ENCODE results near the gene FBF1. TPM values are rescaled to one million over a fixed set of nuclear protein-coding genes. Genes with fewer than 3 reads are reported as not detected.
A peak's percentile ranks its signal among the peaks of the same experiment; 100 is the strongest.
"Not testable (repeated sequence)": the region's sequence is repeated elsewhere in the genome, so short reads cannot be mapped to it uniquely, and the experiment has no call there.

Gene FBF1
- polyA plus RNA-seq, 10 donors: 3.1 to 7.9 (median 6.2) TPM

- DNase-seq: peak; percentile 80 to 94 (median 86)
These were observed 44.3 kb downstream of the FBF1 start, which contains the start of gene TRIM65 for GRCh38 chr17:75896415-75897159. TRIM65 (minus strand) TSS chr17:75896951; CDS start chr17:75896937, 14 bp downstream.

- no peak for DNase-seq
These were observed 45.3 kb downstream of the FBF1 start for GRCh38 chr17:75895370-75896155.

GRCh38 chr17:75894049-75894733 lies 46.7 kb downstream of the FBF1 start:
- DNase-seq: no peak

- DNase-seq: no peak
These were observed 47.4 kb downstream of the FBF1 start for GRCh38 chr17:75893305-75894048.

GRCh38 chr17:75892556-75893224 lies 48.2 kb downstream of the FBF1 start:
- no peak for DNase-seq

GRCh38 chr17:75891605-75892555 lies 49.0 kb downstream of the FBF1 start:
- no peak for DNase-seq

- DNase-seq: no peak
These were observed 49.7 kb downstream of the FBF1 start for GRCh38 chr17:75891022-75891604.

GRCh38 chr17:75889454-75889853 lies 51.4 kb downstream of the FBF1 start:
- DNase-seq: no peak

GRCh38 chr17:75888484-75888883 lies 52.4 kb downstream of the FBF1 start:
- no peak for DNase-seq

- not testable (repeated sequence) for DNase-seq
These were observed 55.0 kb downstream of the FBF1 start for GRCh38 chr17:75885860-75886259.

- DNase-seq: no peak
These were observed 55.4 kb downstream of the FBF1 start for GRCh38 chr17:75885431-75885830.

GRCh38 chr17:75881678-75882454 lies 59.0 kb downstream of the FBF1 start:
- no peak for DNase-seq

GRCh38 chr17:75880266-75880665 lies 60.6 kb downstream of the FBF1 start:
- no peak for DNase-seq

GRCh38 chr17:75878174-75878998 lies 62.5 kb downstream of the FBF1 start, which contains the start of gene TRIM47:
TRIM47 (minus strand) TSS chr17:75878581; CDS start chr17:75878548, 33 bp downstream.
- peak in 2 of 3 donors; percentile 81 to 91 for DNase-seq

GRCh38 chr17:75877752-75878173 lies 63.1 kb downstream of the FBF1 start:
- DNase-seq: peak in 2 of 3 donors; percentile 81 to 91

GRCh38 chr17:75876938-75877751 lies 63.7 kb downstream of the FBF1 start:
- peak; percentile 92 to 98 (median 97) for DNase-seq
